Measurements from ENCODE around the gene ZNF177.
"Not testable (repeated sequence)": the region's sequence is repeated elsewhere in the genome, so short reads cannot be mapped to it uniquely, and the experiment has no call there.

ZNF177 gene

DNA sequence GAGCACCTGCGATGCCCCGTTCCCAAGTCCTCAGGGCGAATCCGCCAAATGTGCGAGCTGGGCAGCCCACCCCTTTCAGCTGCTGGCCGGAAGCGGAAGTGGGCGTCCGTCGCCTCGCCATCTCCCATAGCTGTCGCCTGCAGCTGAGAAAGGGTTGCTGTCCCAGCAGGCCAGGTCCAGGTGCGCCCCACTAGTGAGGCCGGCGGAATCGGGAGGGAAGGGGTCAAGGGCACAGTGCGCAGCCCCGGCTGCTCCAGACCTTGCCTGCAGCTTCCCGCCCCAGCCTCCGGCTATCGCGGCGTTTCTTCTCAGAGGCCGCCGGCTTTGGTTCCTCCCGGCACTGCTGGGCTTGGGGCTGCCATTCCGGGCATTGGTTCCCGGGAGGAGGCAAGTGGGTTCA is at the start of gene ZNF177:
Gene ZNF177 (plus strand): TSS at position 109 of the 400 bp plus-strand sequence. CDS start 15,299 bp downstream, outside the sequence.
- peak within 1 kb of the TSS; percentile 49 for H3K4me3 ChIP-seq (ENCODE audit: low read depth, low read length)
- peak; percentile 9 for DNase-seq (ENCODE audit: low read depth, low spot score)
- in situ Hi-C loops (cut with HindIII; ENCODE audit: low sequenced_read_pairs): no loop called here
- TF ChIP-seq, protein P1, sequence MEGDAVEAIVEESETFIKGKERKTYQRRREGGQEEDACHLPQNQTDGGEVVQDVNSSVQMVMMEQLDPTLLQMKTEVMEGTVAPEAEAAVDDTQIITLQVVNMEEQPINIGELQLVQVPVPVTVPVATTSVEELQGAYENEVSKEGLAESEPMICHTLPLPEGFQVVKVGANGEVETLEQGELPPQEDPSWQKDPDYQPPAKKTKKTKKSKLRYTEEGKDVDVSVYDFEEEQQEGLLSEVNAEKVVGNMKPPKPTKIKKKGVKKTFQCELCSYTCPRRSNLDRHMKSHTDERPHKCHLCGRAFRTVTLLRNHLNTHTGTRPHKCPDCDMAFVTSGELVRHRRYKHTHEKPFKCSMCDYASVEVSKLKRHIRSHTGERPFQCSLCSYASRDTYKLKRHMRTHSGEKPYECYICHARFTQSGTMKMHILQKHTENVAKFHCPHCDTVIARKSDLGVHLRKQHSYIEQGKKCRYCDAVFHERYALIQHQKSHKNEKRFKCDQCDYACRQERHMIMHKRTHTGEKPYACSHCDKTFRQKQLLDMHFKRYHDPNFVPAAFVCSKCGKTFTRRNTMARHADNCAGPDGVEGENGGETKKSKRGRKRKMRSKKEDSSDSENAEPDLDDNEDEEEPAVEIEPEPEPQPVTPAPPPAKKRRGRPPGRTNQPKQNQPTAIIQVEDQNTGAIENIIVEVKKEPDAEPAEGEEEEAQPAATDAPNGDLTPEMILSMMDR (IDR thresholded peaks at IDR 0.05; ENCODE audit: low read depth, low read length): no peak

DNA sequence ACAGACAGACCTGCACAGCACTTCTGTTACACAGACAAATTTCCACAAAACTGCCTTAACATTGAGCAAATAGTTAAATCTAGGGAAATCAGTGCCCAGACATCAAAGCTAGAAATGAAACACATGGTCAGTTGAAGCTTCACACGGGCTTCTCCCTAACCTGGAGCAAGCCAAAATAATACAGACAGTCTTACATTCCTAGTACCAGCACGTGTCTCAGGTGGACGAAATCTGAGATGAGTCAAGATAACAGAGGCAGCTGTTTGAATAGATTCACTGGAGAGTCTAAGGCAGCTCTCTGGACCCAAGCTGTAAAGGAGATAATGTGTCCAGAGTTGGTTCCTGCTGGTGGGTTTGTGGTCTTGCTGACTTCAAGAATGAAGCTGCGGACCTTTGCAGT is 49.1 kb upstream of the ZNF177 start:
- TF ChIP-seq, protein P1 (IDR thresholded peaks at IDR 0.05; ENCODE audit: low read depth, low read length): no peak
- in situ Hi-C loops (cut with HindIII; ENCODE audit: low sequenced_read_pairs): no loop called here
- H3K4me3 ChIP-seq (ENCODE audit: low read depth, low read length): no peak overlapping the region
- no peak for DNase-seq (ENCODE audit: low read depth, low spot score)

- DNase-seq (ENCODE audit: low read depth, low spot score): no peak
- H3K4me3 ChIP-seq (ENCODE audit: low read depth, low read length): no peak overlapping the region
- TF ChIP-seq, protein P1 (IDR thresholded peaks at IDR 0.05; ENCODE audit: low read depth, low read length): no peak
- in situ Hi-C loops (cut with HindIII; ENCODE audit: low sequenced_read_pairs): no loop called here
These were observed 41.5 kb upstream of the ZNF177 start for GRCh38 chr19:9321338-9321737.

GRCh38 chr19:9321756-9322155 is 41.1 kb upstream of the ZNF177 start:
- in situ Hi-C loops (cut with HindIII; ENCODE audit: low sequenced_read_pairs): not testable (repeated sequence)

DNA sequence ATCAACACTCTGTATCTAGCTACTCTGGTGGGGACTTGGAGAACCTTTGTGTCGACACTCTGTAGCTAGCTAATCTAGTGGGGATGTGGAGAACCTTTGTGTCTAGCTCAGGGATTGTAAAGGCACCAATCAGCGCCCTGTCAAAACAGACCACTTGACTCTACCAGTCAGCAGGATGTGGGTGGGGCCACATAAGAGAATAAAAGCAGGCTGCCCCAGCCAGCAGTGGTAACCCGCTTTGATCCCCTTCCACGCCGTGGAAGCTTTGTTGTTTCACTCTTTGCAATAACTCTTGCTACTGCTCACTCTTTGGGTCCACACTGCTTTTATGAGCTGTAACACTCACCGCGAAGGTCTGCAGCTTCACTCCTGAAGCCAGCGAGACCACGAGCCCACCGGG is 40.6 kb upstream of the ZNF177 start:
- in situ Hi-C loops (cut with HindIII; ENCODE audit: low sequenced_read_pairs); DNase-seq (ENCODE audit: low read depth, low spot score); H3K4me3 ChIP-seq (ENCODE audit: low read depth, low read length): not testable (repeated sequence)

More at GRCh38 chr19:9321756-9322155, 41.1 kb upstream of the ZNF177 start:
- H3K4me3 ChIP-seq (ENCODE audit: low read depth, low read length); DNase-seq (ENCODE audit: low read depth, low spot score): not testable (repeated sequence)

- peak overlapping the region; percentile 70 for H3K4me3 ChIP-seq (ENCODE audit: low read depth, low read length)
- DNase-seq (ENCODE audit: low read depth, low spot score): peak; percentile 89
- TF ChIP-seq, protein P1 (IDR thresholded peaks at IDR 0.05; ENCODE audit: low read depth, low read length): no peak
- in situ Hi-C loops (cut with HindIII; ENCODE audit: low sequenced_read_pairs): no loop called here
These were observed 39.3 kb upstream of the ZNF177 start for GRCh38 chr19:9323557-9323918.

DNA sequence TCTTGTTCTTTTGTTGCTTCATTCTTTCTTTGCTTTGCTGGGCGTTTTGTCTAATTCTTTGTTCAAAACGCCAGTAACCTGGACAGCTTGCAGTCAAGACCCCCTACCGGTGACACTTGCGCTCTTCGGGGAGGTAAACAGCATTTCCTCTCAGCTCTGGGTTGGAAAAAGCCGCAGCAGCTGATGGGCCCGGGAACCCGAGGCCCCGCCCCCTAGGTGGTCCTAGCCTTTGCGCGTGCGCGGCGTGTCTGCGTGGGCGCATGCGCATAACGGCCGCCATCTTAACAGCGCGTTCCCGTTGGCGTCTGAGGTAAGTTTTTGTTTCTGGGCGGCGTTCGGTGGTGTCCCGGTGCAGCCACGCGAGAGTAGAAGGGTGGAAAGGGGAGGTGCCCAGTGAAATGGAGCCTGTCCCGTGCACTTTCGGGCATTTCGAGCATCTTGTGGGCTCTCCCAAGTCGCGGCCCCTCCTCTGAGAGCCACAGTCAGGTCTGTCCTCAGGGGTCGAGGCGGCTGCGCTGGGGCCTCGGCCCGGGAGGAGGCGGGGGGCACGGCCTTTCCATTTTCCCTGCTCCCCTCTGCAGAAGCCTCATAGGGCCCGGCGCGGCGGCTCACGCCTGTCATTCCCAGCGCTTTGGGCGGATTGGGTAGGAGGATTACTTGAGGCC is 38.8 kb upstream of the ZNF177 start, which contains the start of gene ZNF559:
Gene ZNF559 (plus strand): TSS at position 261 of the 665 bp plus-strand sequence. CDS start 14,371 bp downstream, outside the sequence.
- peak within 1 kb of the TSS; percentile 70 for H3K4me3 ChIP-seq (ENCODE audit: low read depth, low read length)
- in situ Hi-C loops (cut with HindIII; ENCODE audit: low sequenced_read_pairs): no loop called here
- DNase-seq (ENCODE audit: low read depth, low spot score): peak; percentile 97
- TF ChIP-seq, protein P1 (IDR thresholded peaks at IDR 0.05; ENCODE audit: low read depth, low read length): peak; percentile 27

All from astrocyte of the spinal cord (primary cell).